IMR-90 (cell line): ENCODE measurements around the gene SYNE2. TPM values are rescaled to one million over a fixed set of nuclear protein-coding genes. Genes with fewer than 3 reads are reported as not detected.

Source experiments
- ATAC-seq: fragments of 200-7000 bp; cut with Tn5 transposase; 2 replicates; pipeline ENCODE4 v1.9.1; 2020; ENCODE audit warnings: low read depth, mild to moderate bottlenecking, moderate library complexity
- BruUV-seq: library from RNA; stranded (reverse); fragments of 400-500 nt; replicated peaks from 2 replicates; lab custom pipeline; 2021; lab: Mats Ljungman, UMichigan
- CTCF ChIA-PET: fragments of 300-600 bp; formaldehyde crosslinking; extraction: SDS; loops from one replicate; lab custom pipeline; 2021; ENCODE audit warnings: antibody characterized with exemption; lab: Yijun Ruan, JAX
- POLR2A ChIA-PET: fragments of 300-600 bp; sonication (Branson Sonifier 250); formaldehyde crosslinking; loops from one replicate; lab custom pipeline; 2022; ENCODE audit warnings: antibody characterized with exemption; ENCODE audit not compliant: unreplicated experiment; lab: Charles Lee
- DNase-seq: peaks from one replicate; pipeline ENCODE4 v3.0.0; 2013
- H2AFZ ChIP-seq: replicated peaks from 2 replicates; pipeline ENCODE3; 2013; ENCODE audit warnings: low read length, mild to moderate bottlenecking; ENCODE audit not compliant: poor library complexity
- H2AK5ac ChIP-seq: 2 replicates; pipeline ENCODE4 v1.6.1; 2013; ENCODE audit warnings: low read depth, low read length, inconsistent platforms
- H2AK9ac ChIP-seq: replicated peaks from 2 replicates; pipeline ENCODE3; 2013; ENCODE audit warnings: mild to moderate bottlenecking, low read depth, low read length, moderate library complexity; ENCODE audit not compliant: poor library complexity
- H2BK120ac ChIP-seq: 2 replicates; pipeline ENCODE4 v1.6.1; 2013; ENCODE audit warnings: low read depth, low read length, inconsistent platforms
- H2BK15ac ChIP-seq: 3 replicates; pipeline ENCODE4 v1.6.1; 2013; ENCODE audit warnings: low read depth, low read length, inconsistent platforms
- H2BK20ac ChIP-seq: 2 replicates; pipeline ENCODE4 v1.6.1; 2013; ENCODE audit warnings: low read depth, mild to moderate bottlenecking, inconsistent platforms, low read length, moderate library complexity
- H2BK5ac ChIP-seq: 2 replicates; pipeline ENCODE4 v1.6.1; 2013; ENCODE audit warnings: mild to moderate bottlenecking, low read depth, low read length, inconsistent platforms; ENCODE audit not compliant: poor library complexity, severe bottlenecking
- H3K14ac ChIP-seq: replicated peaks from 2 replicates; pipeline ENCODE4 v1.6.1; 2013; ENCODE audit warnings: low read depth, low read length, inconsistent platforms
- H3K18ac ChIP-seq: 2 replicates; pipeline ENCODE4 v1.6.1; 2013; ENCODE audit warnings: low read depth, low read length, control low read depth
- H3K23ac ChIP-seq: 2 replicates; pipeline ENCODE4 v1.6.1; 2013; ENCODE audit warnings: low read depth, low read length, inconsistent platforms
- H3K27ac ChIP-seq: 2 replicates; pipeline ENCODE4 v1.5.1; 2013; ENCODE audit warnings: mild to moderate bottlenecking, control low read depth, low read length; ENCODE audit not compliant: insufficient read depth
- H3K27me3 ChIP-seq: 2 replicates; pipeline ENCODE4 v1.6.1; 2013; ENCODE audit warnings: low read length; ENCODE audit not compliant: control insufficient read depth, insufficient read depth
- H3K36me3 ChIP-seq: 2 replicates; pipeline ENCODE4 v1.6.1; 2013; ENCODE audit warnings: low read length, mixed read lengths; ENCODE audit not compliant: control insufficient read depth, insufficient read depth
- H3K4ac ChIP-seq: 2 replicates; pipeline ENCODE4 v1.6.1; 2013; ENCODE audit warnings: low read depth, low read length, inconsistent platforms
- H3K4me1 ChIP-seq: 2 replicates; pipeline ENCODE4 v1.6.1; 2013; ENCODE audit warnings: low read length, mixed read lengths; ENCODE audit not compliant: control insufficient read depth, insufficient read depth
- H3K4me2 ChIP-seq: 2 replicates; pipeline ENCODE4 v1.6.1; 2013; ENCODE audit warnings: low read depth, mild to moderate bottlenecking, control low read depth, low read length, moderate library complexity
- H3K4me3 ChIP-seq: 2 replicates; pipeline ENCODE4 v1.5.1; 2013; ENCODE audit warnings: low read depth, mild to moderate bottlenecking, control low read depth, low read length, moderate library complexity; ENCODE audit not compliant: insufficient read depth
- H3K56ac ChIP-seq: 2 replicates; pipeline ENCODE4 v1.6.1; 2013; ENCODE audit warnings: low read length, inconsistent platforms; ENCODE audit not compliant: insufficient read depth; ENCODE audit errors: extremely low read depth
- H3K79me1 ChIP-seq, 2 experiments: 2 replicates each; pipeline ENCODE4 v1.6.1; 2013; ENCODE audit warnings: low read length in 2 of 2, inconsistent platforms in 1 of 2, low read depth in 1 of 2
- H3K9ac ChIP-seq: 2 replicates; pipeline ENCODE4 v1.6.1; 2013; ENCODE audit warnings: low read depth, low read length, control low read depth
- H3K9me1 ChIP-seq: 2 replicates; pipeline ENCODE4 v1.6.1; 2013; ENCODE audit warnings: low read length, inconsistent platforms; ENCODE audit not compliant: insufficient read depth
- H3K9me3 ChIP-seq: 2 replicates; pipeline ENCODE4 v1.6.1; 2013; ENCODE audit warnings: low read length; ENCODE audit not compliant: control insufficient read depth, insufficient read depth
- H4K20me1 ChIP-seq: 2 replicates; pipeline ENCODE4 v1.6.1; 2013; ENCODE audit warnings: low read length, inconsistent platforms; ENCODE audit not compliant: insufficient read depth
- H4K5ac ChIP-seq: 2 replicates; pipeline ENCODE4 v1.6.1; 2013; ENCODE audit warnings: mild to moderate bottlenecking, low read depth, low read length, control low read depth
- H4K8ac ChIP-seq, 2 experiments: 2 replicates each; pipeline ENCODE4 v1.6.1; 2013; ENCODE audit warnings: low read depth in 2 of 2, low read length in 2 of 2, control low read depth in 1 of 2, inconsistent platforms in 1 of 2
- H4K91ac ChIP-seq: 2 replicates; pipeline ENCODE4 v1.6.1; 2013; ENCODE audit warnings: low read depth, low read length, inconsistent platforms; ENCODE audit not compliant: insufficient read depth
- BHLHE40 ChIP-seq: fragments of 150-350 bp; IDR thresholded peaks from 2 replicates; pipeline ENCODE4 v1.6.1; 2016; ENCODE audit warnings: mild to moderate bottlenecking, low read depth, low read length
- CHD1 ChIP-seq: IDR thresholded peaks from 2 replicates; pipeline ENCODE4 v1.6.1; 2012; ENCODE audit warnings: low read depth, low read length, improper control_type of control experiment
- FOS ChIP-seq: fragments of 150-350 bp; IDR thresholded peaks from 2 replicates; pipeline ENCODE4 v1.6.1; 2016; ENCODE audit warnings: low read depth, low read length
- RAD21 ChIP-seq: IDR thresholded peaks from 2 replicates; pipeline ENCODE4 v1.6.1; 2012; ENCODE audit warnings: low read length, improper control_type of control experiment
- RCOR1 ChIP-seq: IDR thresholded peaks from 2 replicates; pipeline ENCODE4 v1.6.1; 2012; ENCODE audit warnings: mild to moderate bottlenecking, low read length, improper control_type of control experiment; ENCODE audit not compliant: insufficient replicate concordance
- RFX5 ChIP-seq: IDR thresholded peaks from 2 replicates; pipeline ENCODE4 v1.8.0; 2012; ENCODE audit warnings: low read depth, mild to moderate bottlenecking, low read length, moderate library complexity
- SMC3 ChIP-seq: fragments of 150-350 bp; IDR thresholded peaks from 2 replicates; pipeline ENCODE4 v1.6.1; 2016; ENCODE audit warnings: low read depth, mild to moderate bottlenecking, antibody characterized with exemption, low read length, moderate library complexity
- WGBS, 2 experiments: methylation state at CpG; one replicate each; pipeline versions ENCODE4 v1.1.5 to v1.1.7; 2013; ENCODE audit warnings: missing lambda C conversion rate in 2 of 2; ENCODE audit not compliant: insufficient read length in 1 of 2; ENCODE audit errors: extremely low coverage in 2 of 2; 5-methylcytosine and 5-hydroxymethylcytosine counted together
- dilution Hi-C: fragments of 300-500 bp; cut with HindIII; formaldehyde crosslinking; loops from one replicate; pipeline ENCODE4 v1.14.3; 2018; ENCODE audit warnings: low sequenced_read_pairs; ENCODE audit not compliant: unreplicated experiment
- in situ Hi-C: fragments of 300-500 bp; cut with MboI; formaldehyde crosslinking; loops from 3 replicates; pipeline ENCODE4 v1.14.3; 2019; ENCODE audit warnings: low sequenced_read_pairs, inconsistent platforms, mixed read lengths
- intact Hi-C: fragments of 100-400 bp; cut with micrococcal nuclease; formaldehyde crosslinking; loops from 2 replicates; pipeline ENCODE4 v1.10.0; 2022
- polyA plus RNA-seq, 3 experiments: library from polyadenylated mRNA; depleted of rRNA; stranded (reverse); fragments of >200 nt; gene quantifications; 2 replicates each; pipeline ENCODE4 v1.2.3, GENCODE V29; 2012; ENCODE audit warnings: low replicate concordance in 1 of 3
- total RNA-seq: library from RNA; depleted of rRNA; stranded (reverse); fragments of >200 nt; gene quantifications from 2 replicates; pipeline ENCODE4 v1.2.3, GENCODE V29; 2012
- TF ChIP-seq, protein P1 (sequence below): conservative IDR thresholded peaks from 2 replicates; pipeline ENCODE4 v1.5.1; 2012; ENCODE audit warnings: mild to moderate bottlenecking, low read depth, low read length, improper control_type of control experiment

The SYNE2 gene
- total and polyA plus RNA-seq, 2 of the 4 experiments (the other 2 are of a cell fraction) = 5.2 to 28.9 TPM

DNA sequence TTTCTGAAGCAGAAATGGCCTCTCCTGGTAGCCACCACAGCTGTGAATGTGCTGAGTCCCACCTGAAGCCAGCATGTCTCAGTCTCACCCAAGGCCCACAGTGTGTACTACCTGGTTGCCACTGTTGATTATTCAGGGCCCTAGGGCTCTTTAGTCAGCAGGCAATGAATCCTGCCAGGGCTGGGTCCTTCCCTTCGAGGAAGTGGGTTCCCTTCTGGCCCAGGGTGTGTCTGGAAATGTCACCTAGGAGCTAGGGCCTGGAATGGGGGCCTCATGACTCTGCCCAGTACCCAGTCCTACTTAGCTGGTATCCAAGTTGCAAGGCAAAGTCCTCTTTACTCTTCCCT lies 207.4 kb downstream of the SYNE2 start:
- intact Hi-C loops (no loop called here), in situ Hi-C loops (no loop called here), dilution Hi-C loops (no loop called here)
- no TSS peak for BruUV-seq
- Histone ChIP-seq H4K5ac (no peak overlapping the region), H2BK15ac (no peak overlapping the region), H3K9ac (no peak overlapping the region), H3K27ac (no peak overlapping the region), H3K4ac (no peak overlapping the region), H2BK5ac (no peak overlapping the region), H3K18ac (no peak overlapping the region), H3K56ac (no peak overlapping the region), H3K79me1 (no peaks in the 10 kb centered on the region), H4K20me1 (no peaks in the 10 kb centered on the region), H2AK5ac (no peak overlapping the region), H4K8ac (no peak overlapping the region), H2BK120ac (no peak overlapping the region), H4K91ac (no peak overlapping the region), H3K4me3 (no peak overlapping the region), H3K14ac (peak overlapping the region; percentile 80; the same call in 1 of the 2 replicates), H2BK20ac (0 out of 2 replicates have a peak overlapping the region, but pooled peaks have one; percentile 13), H2AFZ (no peak overlapping the region), H2AK9ac (peak overlapping the region; percentile 55), H3K36me3 (no peaks in the 10 kb centered on the region), H3K27me3 (no peaks in the 10 kb centered on the region), H3K4me1 (no peaks in the 10 kb centered on the region), H3K23ac (0 out of 2 replicates have a peak overlapping the region, but pooled peaks have one; percentile 53), H3K4me2 (no peak overlapping the region), H3K9me3 (no peaks in the 10 kb centered on the region), H3K9me1 (no peaks in the 10 kb centered on the region)
- ATAC-seq (no peak), DNase-seq (no peak)
- ChIA-PET CTCF (interaction anchor here (0.6 to 0.7 kb wide), 2 partner anchors 14 to 17 kb away, joined by 3 read pairs; no protein-coding TSS in a partner anchor), POLR2A (no interaction called here)
- TF ChIP-seq CHD1 = no peak
- no peak for TF ChIP-seq RCOR1
- TF ChIP-seq RAD21 = no peak
- TF ChIP-seq, protein P1, sequence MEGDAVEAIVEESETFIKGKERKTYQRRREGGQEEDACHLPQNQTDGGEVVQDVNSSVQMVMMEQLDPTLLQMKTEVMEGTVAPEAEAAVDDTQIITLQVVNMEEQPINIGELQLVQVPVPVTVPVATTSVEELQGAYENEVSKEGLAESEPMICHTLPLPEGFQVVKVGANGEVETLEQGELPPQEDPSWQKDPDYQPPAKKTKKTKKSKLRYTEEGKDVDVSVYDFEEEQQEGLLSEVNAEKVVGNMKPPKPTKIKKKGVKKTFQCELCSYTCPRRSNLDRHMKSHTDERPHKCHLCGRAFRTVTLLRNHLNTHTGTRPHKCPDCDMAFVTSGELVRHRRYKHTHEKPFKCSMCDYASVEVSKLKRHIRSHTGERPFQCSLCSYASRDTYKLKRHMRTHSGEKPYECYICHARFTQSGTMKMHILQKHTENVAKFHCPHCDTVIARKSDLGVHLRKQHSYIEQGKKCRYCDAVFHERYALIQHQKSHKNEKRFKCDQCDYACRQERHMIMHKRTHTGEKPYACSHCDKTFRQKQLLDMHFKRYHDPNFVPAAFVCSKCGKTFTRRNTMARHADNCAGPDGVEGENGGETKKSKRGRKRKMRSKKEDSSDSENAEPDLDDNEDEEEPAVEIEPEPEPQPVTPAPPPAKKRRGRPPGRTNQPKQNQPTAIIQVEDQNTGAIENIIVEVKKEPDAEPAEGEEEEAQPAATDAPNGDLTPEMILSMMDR = no peak
- TF ChIP-seq RFX5 = no peak
- TF ChIP-seq SMC3 = no peak
- TF ChIP-seq FOS = no peak
- no peak for TF ChIP-seq BHLHE40
- WGBS, 2 experiments = no CpG with 5 or more reads among the region's 1 CpG
